Neutrophil (primary cell): ENCODE data around the gene TMEM258.

Experiments
- H3K27ac ChIP-seq: fragments of 200-600 bp; sonication (generic); 2 replicates; pipeline ENCODE4 v1.5.1; 2016; ENCODE audit warnings: mild to moderate bottlenecking, moderate library complexity
- H3K27me3 ChIP-seq: fragments of 200-600 bp; sonication (generic); 2 replicates; pipeline ENCODE4 v1.6.0; 2016; ENCODE audit warnings: mild to moderate bottlenecking
- H3K36me3 ChIP-seq: fragments of 200-600 bp; sonication (generic); 2 replicates; pipeline ENCODE4 v1.5.1; 2017
- H3K4me1 ChIP-seq, 2 experiments: fragments of 200-600 bp in 1 of 2; sonication (generic) in 1 of 2; 1 replicate in 1 of 2; 2 replicates in 1 of 2; pipeline versions ENCODE4 v1.5.1 to v1.6.1; 2013 to 2016; ENCODE audit warnings: low read depth in 1 of 2, low read length in 1 of 2, mild to moderate bottlenecking in 1 of 2, moderate library complexity in 1 of 2; ENCODE audit not compliant: control insufficient read depth in 1 of 2, insufficient read depth in 1 of 2
- H3K4me3 ChIP-seq, 2 experiments: fragments of 200-600 bp in 1 of 2; sonication (generic) in 1 of 2; 1 replicate in 1 of 2; 2 replicates in 1 of 2; pipeline ENCODE4 v1.5.1; 2013 to 2016; ENCODE audit warnings: low read depth in 1 of 2, low read length in 1 of 2, mild to moderate bottlenecking in 1 of 2, moderate library complexity in 1 of 2
- H3K9me3 ChIP-seq: fragments of 200-600 bp; sonication (generic); 2 replicates; pipeline ENCODE4 v1.5.1; 2016
- TF ChIP-seq, protein P1 (sequence below): fragments of 200-600 bp; sonication (generic); IDR thresholded peaks from 2 replicates; pipeline ENCODE4 v1.5.1; 2016; ENCODE audit warnings: antibody characterized with exemption

TMEM258 gene

DNA sequence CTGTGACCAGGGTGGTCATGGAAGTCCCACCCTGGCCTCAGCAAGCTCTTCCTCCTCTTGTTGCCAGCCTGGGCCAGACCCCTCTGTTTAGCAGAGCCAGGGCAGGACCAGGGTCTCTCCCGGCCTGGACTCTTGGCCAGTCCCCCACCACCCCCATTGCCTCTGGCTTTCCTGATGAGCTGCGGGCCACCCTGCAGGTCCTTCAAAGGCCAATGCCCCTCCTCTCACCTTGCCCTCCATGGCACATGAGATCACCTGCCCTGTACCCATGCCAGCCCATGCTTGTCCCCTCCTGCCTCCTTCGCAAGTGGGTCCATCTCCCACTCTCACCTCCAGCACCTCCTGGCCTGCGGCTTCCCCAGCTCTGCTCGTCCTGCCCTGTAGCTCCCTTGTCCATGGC, 46.1 kb upstream of the TMEM258 start:
- H3K4me1 ChIP-seq: peaks cover 30 to 35% of the 10 kb centered on the region in 2 experiments
- H3K27ac ChIP-seq: no peak overlapping the region

DNA sequence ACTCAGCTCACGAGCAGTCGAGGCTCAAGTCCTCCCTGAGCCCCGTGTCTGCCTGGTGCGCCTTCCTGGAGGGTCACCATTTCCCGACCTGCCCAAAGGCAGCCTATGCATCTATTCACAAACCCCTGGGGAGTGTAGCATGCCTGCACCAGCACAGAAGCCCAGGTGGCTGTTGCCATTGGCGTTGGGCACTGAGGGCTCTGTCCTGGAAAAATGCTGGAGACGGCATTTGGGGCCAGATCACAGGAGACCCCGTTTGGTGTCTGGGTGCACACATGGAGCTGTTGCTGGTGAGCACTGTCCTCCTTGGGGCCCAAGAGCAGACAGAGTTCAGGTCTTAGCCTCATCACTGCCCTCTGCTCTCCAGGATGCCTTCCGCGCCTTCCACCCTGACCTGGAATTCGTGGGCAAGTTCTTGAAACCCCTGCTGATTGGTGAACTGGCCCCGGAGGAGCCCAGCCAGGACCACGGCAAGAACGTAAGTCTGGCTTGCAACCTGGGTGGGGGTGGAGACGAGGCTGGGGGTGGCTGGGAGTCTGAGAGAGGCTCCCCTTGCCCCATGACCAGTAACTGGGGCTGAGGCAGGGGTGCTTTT, 45.1 kb upstream of the TMEM258 start:
- Histone ChIP-seq H3K4me1 (peaks cover 30 to 35% of the 10 kb centered on the region in 2 experiments), H3K27ac (no peak overlapping the region), H3K4me3 (no peak overlapping the region), H3K27me3 (peaks cover 5% of the 10 kb centered on the region), H3K36me3 (peaks cover 7% of the 10 kb centered on the region), H3K9me3 (no peaks in the 10 kb centered on the region)
- TF ChIP-seq, protein P1, sequence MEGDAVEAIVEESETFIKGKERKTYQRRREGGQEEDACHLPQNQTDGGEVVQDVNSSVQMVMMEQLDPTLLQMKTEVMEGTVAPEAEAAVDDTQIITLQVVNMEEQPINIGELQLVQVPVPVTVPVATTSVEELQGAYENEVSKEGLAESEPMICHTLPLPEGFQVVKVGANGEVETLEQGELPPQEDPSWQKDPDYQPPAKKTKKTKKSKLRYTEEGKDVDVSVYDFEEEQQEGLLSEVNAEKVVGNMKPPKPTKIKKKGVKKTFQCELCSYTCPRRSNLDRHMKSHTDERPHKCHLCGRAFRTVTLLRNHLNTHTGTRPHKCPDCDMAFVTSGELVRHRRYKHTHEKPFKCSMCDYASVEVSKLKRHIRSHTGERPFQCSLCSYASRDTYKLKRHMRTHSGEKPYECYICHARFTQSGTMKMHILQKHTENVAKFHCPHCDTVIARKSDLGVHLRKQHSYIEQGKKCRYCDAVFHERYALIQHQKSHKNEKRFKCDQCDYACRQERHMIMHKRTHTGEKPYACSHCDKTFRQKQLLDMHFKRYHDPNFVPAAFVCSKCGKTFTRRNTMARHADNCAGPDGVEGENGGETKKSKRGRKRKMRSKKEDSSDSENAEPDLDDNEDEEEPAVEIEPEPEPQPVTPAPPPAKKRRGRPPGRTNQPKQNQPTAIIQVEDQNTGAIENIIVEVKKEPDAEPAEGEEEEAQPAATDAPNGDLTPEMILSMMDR: no peak

More for the DNA sequence above, 46.1 kb upstream of the TMEM258 start:
- Histone ChIP-seq H3K4me3 (no peak overlapping the region), H3K27me3 (no peaks in the 10 kb centered on the region), H3K9me3 (no peaks in the 10 kb centered on the region), H3K36me3 (peaks cover 7% of the 10 kb centered on the region)
- TF ChIP-seq, protein P1: no peak

DNA sequence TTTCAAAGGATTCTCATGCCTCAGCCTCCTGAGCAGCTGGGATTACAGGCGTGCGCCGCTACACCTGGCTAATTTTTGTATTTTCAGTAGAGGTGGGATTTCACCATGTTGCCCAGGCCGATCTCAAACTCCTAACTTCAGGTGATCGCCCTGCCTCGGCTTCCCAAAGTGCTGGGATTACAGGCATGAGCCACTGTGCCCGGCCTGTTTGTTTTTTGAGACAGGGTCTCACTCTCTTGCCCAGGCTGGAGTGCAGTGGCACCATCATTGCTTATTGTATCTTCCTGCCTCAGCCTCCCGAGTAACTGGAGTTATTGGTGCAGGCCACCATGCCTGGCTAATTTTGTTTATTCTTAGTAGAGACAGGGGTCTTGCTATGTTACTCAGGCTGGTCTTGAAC, 43.8 kb upstream of the TMEM258 start:
- Histone ChIP-seq H3K9me3 (no peaks in the 10 kb centered on the region), H3K27me3 (peaks cover 18% of the 10 kb centered on the region), H3K4me3 (peak overlapping the region; percentile 22 to 33), H3K27ac (peak overlapping the region; percentile 90), H3K36me3 (peaks cover 7% of the 10 kb centered on the region), H3K4me1 (peaks cover 30 to 42% of the 10 kb centered on the region in 2 experiments)
- TF ChIP-seq, protein P1: no peak

DNA sequence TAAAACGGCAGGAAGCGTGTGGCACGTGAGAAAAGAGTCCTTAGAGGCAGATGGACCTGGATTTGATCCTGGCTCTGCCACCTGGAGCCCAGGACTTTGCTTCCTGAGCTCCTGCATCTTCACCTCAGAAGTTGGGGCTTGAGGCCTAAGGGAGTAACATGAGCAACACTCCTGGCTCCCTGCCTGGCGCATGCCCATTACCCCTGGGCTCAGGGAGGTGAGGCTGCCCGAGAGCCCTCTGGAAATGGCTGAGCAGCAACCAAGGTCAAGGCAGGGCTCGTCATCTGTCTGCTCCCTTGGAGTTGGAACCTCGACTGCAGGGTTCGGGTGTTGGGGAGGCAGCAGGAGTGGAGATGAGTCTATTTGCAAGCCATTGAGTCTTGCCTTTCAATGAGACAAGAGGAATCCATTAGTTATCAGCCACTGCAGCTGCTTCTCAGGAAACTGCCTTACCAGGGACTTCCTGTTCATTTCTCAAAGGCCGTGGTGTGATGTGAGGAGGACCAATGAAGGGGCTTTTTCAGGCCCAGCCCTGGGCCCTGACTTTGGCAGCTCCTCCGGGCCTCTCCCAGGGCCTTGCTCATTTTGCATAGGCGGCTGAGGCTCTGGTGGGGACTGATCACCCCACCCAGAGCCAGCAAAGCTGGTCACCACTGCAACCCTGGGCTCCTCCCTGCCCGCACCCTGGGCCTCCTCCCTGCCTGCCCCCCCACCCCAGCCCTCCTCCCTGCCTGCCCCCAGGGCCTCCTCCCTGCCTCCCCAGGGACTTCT, 42.1 kb upstream of the TMEM258 start:
- Histone ChIP-seq H3K4me1 (peaks cover 30 to 42% of the 10 kb centered on the region in 2 experiments), H3K4me3 (peak overlapping the region; percentile 27 to 33), H3K9me3 (no peaks in the 10 kb centered on the region), H3K27me3 (peaks cover 35% of the 10 kb centered on the region), H3K27ac (peak overlapping the region; percentile 90), H3K36me3 (no peaks in the 10 kb centered on the region)
- TF ChIP-seq, protein P1: no peak

DNA sequence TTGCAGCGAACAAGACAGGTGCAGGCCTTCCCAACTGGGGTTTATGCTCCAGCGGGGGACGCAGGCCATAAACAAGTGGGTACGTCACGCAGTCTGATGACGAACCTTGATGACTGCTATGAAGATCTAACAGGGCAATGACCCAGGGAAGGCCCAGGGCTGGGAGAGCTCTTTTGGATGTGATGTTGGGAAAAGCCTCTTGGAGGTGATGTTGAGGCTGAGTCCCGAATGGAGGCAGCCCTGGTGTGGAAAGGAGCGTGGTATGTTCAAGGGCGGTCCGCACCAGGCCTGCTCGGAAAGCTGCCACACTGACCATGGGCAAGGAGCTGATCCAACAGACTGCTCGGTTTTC, 41.5 kb upstream of the TMEM258 start:
- peaks cover 34 to 47% of the 10 kb centered on the region in 2 experiments for H3K4me1 ChIP-seq
- TF ChIP-seq, protein P1: no peak
- no peaks in the 10 kb centered on the region for H3K36me3 ChIP-seq
- peak overlapping the region; percentile 90 for H3K27ac ChIP-seq
- H3K9me3 ChIP-seq: no peaks in the 10 kb centered on the region
- peaks cover 41% of the 10 kb centered on the region for H3K27me3 ChIP-seq
- no peak overlapping the region for H3K4me3 ChIP-seq
